HCT116 (cell line): ENCODE measurements around the gene WAS. TPM values are rescaled to one million over a fixed set of nuclear protein-coding genes. Genes with fewer than 3 reads are reported as not detected.

Source experiments
- ATAC-seq: fragments of 200-7000 bp; cut with Tn5 transposase; 2 replicates; pipeline ENCODE4 v1.9.1; 2020; ENCODE audit warnings: mild to moderate bottlenecking, moderate library complexity
- BruUV-seq: library from RNA; stranded (reverse); fragments of 400-500 nt; replicated peaks from 2 replicates; lab custom pipeline; 2021; lab: Mats Ljungman, UMichigan
- CTCF ChIA-PET: fragments of 300-600 bp; sonication (Branson Sonifier 250); formaldehyde crosslinking; loops from one replicate; lab custom pipeline; 2021; ENCODE audit warnings: antibody characterized with exemption; lab: Charles Lee
- POLR2A ChIA-PET: fragments of 300-600, 350-600 bp; sonication (Branson Sonifier 250); formaldehyde crosslinking; loops from one replicate; lab custom pipeline; 2021; ENCODE audit warnings: antibody characterized with exemption; lab: Charles Lee
- RAD21 ChIA-PET, 2 experiments: fragments of 300-600 bp; sonication (Branson Sonifier 250); formaldehyde crosslinking; loops; one replicate each; lab custom pipeline; 2023; ENCODE audit warnings: low total read pairs in 2 of 2; ENCODE audit not compliant: uncharacterized antibody in 2 of 2, unreplicated experiment in 2 of 2, low non-redundant PET in 1 of 2; lab: Charles Lee
- DNase-seq: peaks from one replicate; pipeline ENCODE4 v3.0.0-alpha.2; 2010; ENCODE audit warnings: low read depth, low spot score
- H2AFZ ChIP-seq: fragments of 200-600 bp; shearing (Covaris generic), sonication (generic); 2 replicates; pipeline ENCODE4 v1.6.1; 2017; ENCODE audit warnings: low read depth, mixed run types, mixed read lengths, antibody characterized with exemption, low read length; ENCODE audit not compliant: poor library complexity, severe bottlenecking
- H3K27ac ChIP-seq: 2 replicates; pipeline ENCODE4 v1.5.1; 2012; ENCODE audit warnings: low read depth, low read length
- H3K27me3 ChIP-seq: fragments of 200-600 bp; sonication (generic); 2 replicates; pipeline ENCODE4 v1.6.1; 2016; ENCODE audit warnings: mixed run types, low read length, mixed read lengths; ENCODE audit not compliant: insufficient read depth
- H3K36me3 ChIP-seq, 2 experiments: fragments of 200-500 bp in 1 of 2; fragments of 200-600 bp in 1 of 2; sonication (Bioruptor generic) in 1 of 2; sonication (generic) in 1 of 2; 2 replicates each; pipeline versions ENCODE4 v1.5.1 to v1.6.1; 2014 to 2016; ENCODE audit warnings: low read length in 2 of 2, inconsistent platforms in 1 of 2, mixed read lengths in 1 of 2, mixed run types in 1 of 2; ENCODE audit not compliant: insufficient read depth in 2 of 2, control insufficient read depth in 1 of 2
- H3K4me1 ChIP-seq, 2 experiments: fragments of 200-600 bp in 1 of 2; sonication (generic) in 1 of 2; 2 replicates each; pipeline versions ENCODE4 v1.5.1 to v1.6.1; 2012 to 2017; ENCODE audit warnings: low read length in 2 of 2, inconsistent platforms in 1 of 2, mild to moderate bottlenecking in 1 of 2, mixed read lengths in 1 of 2, mixed run types in 1 of 2, moderate library complexity in 1 of 2; ENCODE audit not compliant: insufficient read depth in 2 of 2, control insufficient read depth in 1 of 2
- H3K4me2 ChIP-seq: fragments of 200-600 bp; sonication (generic); 2 replicates; pipeline ENCODE4 v1.6.1; 2017; ENCODE audit warnings: mixed run types, low read length, mixed read lengths
- H3K4me3 ChIP-seq, 2 experiments: fragments of 200-600 bp in 1 of 2; sonication (generic) in 1 of 2; replicated peaks in 1 of 2; 2 replicates each; pipeline ENCODE4 v1.5.1; 2011 to 2016; ENCODE audit warnings: low read length in 2 of 2, control low read depth in 1 of 2, low read depth in 1 of 2, mild to moderate bottlenecking in 1 of 2, mixed read lengths in 1 of 2, mixed run types in 1 of 2
- H3K79me2 ChIP-seq: fragments of 200-600 bp; sonication (generic); 2 replicates; pipeline ENCODE4 v1.6.1; 2017; ENCODE audit warnings: mild to moderate bottlenecking, mixed run types, low read length, moderate library complexity, mixed read lengths; ENCODE audit not compliant: insufficient read depth
- H3K9ac ChIP-seq: fragments of 200-600 bp; sonication (generic); 2 replicates; pipeline ENCODE4 v1.6.1; 2016; ENCODE audit warnings: low read length, mixed read lengths
- H3K9me2 ChIP-seq: fragments of 200-600 bp; sonication (generic), shearing (Covaris generic); 2 replicates; pipeline ENCODE4 v1.6.1; 2017; ENCODE audit warnings: mixed run types, mild to moderate bottlenecking, moderate library complexity; ENCODE audit not compliant: insufficient read depth
- H3K9me3 ChIP-seq, 2 experiments: fragments of 200-500 bp in 1 of 2; fragments of 200-600 bp in 1 of 2; sonication (Bioruptor generic) in 1 of 2; sonication (generic) in 1 of 2; 2 replicates each; pipeline ENCODE4 v1.6.1; 2014 to 2017; ENCODE audit warnings: low read length in 2 of 2, mixed read lengths in 2 of 2, inconsistent platforms in 1 of 2, low read depth in 1 of 2, mild to moderate bottlenecking in 1 of 2, mixed run types in 1 of 2, moderate library complexity in 1 of 2; ENCODE audit not compliant: control insufficient read depth in 1 of 2, insufficient read depth in 1 of 2
- H4K20me1 ChIP-seq: fragments of 200-600 bp; sonication (generic), shearing (Covaris generic); 2 replicates; pipeline ENCODE4 v1.6.1; 2017; ENCODE audit warnings: mixed run types, mild to moderate bottlenecking, moderate library complexity; ENCODE audit not compliant: insufficient read depth
- ATF3 ChIP-seq: IDR thresholded peaks from 2 replicates; pipeline ENCODE4 v1.6.1; 2012
- CBX3 ChIP-seq: IDR thresholded peaks from 2 replicates; pipeline ENCODE4 v1.6.1; 2012; ENCODE audit warnings: low read depth
- CEBPB ChIP-seq: IDR thresholded peaks from 2 replicates; pipeline ENCODE4 v1.6.1; 2012; ENCODE audit warnings: low read depth
- EGR1 ChIP-seq: IDR thresholded peaks from 2 replicates; pipeline ENCODE4 v1.6.1; 2012; ENCODE audit warnings: low read depth
- FOSL1 ChIP-seq: IDR thresholded peaks from 2 replicates; pipeline ENCODE4 v1.6.1; 2012; ENCODE audit warnings: low read depth
- MAX ChIP-seq: IDR thresholded peaks from 2 replicates; pipeline ENCODE4 v1.6.1; 2012
- POLR2AphosphoS5 ChIP-seq: IDR thresholded peaks from 2 replicates; pipeline ENCODE4 v1.6.1; 2011; ENCODE audit warnings: mild to moderate bottlenecking, low read depth, low read length, moderate library complexity
- RAD21 ChIP-seq: IDR thresholded peaks from 2 replicates; pipeline ENCODE4 v1.6.1; 2012; ENCODE audit warnings: low read depth, mild to moderate bottlenecking
- REST ChIP-seq: IDR thresholded peaks from 2 replicates; pipeline ENCODE4 v1.6.1; 2012; ENCODE audit warnings: low read depth
- SIN3A ChIP-seq: IDR thresholded peaks from 2 replicates; pipeline ENCODE4 v1.6.1; 2012; ENCODE audit warnings: low read depth
- SP1 ChIP-seq: IDR thresholded peaks from 2 replicates; pipeline ENCODE4 v1.6.1; 2012; ENCODE audit warnings: low read depth
- SRF ChIP-seq: IDR thresholded peaks from 2 replicates; pipeline ENCODE4 v1.6.1; 2012; ENCODE audit warnings: low read depth
- ZBTB33 ChIP-seq: IDR thresholded peaks from 2 replicates; pipeline ENCODE4 v1.6.1; 2011; ENCODE audit warnings: mild to moderate bottlenecking, low read length, moderate library complexity; ENCODE audit not compliant: insufficient replicate concordance; ENCODE audit errors: extremely low read depth
- ZFX ChIP-seq: fragments of 450-650 bp; IDR thresholded peaks from 2 replicates; pipeline ENCODE4 v1.6.1; 2017
- intact Hi-C: fragments of 100-400 bp; cut with micrococcal nuclease; formaldehyde crosslinking; loops from 2 replicates; pipeline ENCODE4 v1.10.0; 2022
- total RNA-seq: library from RNA; stranded (reverse); gene quantifications from one replicate; pipeline ENCODE4 v1.2.1, GENCODE V29; 2021; ENCODE audit not compliant: unreplicated experiment

The WAS gene
- total RNA-seq, 1 experiment from 2014 or later = 0.84 TPM

GRCh38 chrX:48702032-48702431 is 18.4 kb downstream of the WAS start:
- DNase-seq (no peak), ATAC-seq (no peak; the same call in 1 of the 2 replicates)
- Histone ChIP-seq H3K4me3 (no peak overlapping the region), H3K4me2 (no peak overlapping the region), H3K27ac (no peak overlapping the region), H3K9me3 (no peaks in the 10 kb centered on the region), H3K4me1 (peaks cover 0 to 19% of the 10 kb centered on the region in 2 experiments; a peak in 3 of 4 replicates), H3K9me2 (no peaks in the 10 kb centered on the region), H3K9ac (no peak overlapping the region), H3K79me2 (peaks cover 55% of the 10 kb centered on the region), H2AFZ (no peak overlapping the region), H3K36me3 (peaks cover 5 to 9% of the 10 kb centered on the region in 2 experiments; a peak in 3 of 4 replicates), H3K27me3 (no peaks in the 10 kb centered on the region), H4K20me1 (0 out of 2 replicates have a peak, but pooled peaks cover 4% of the 10 kb centered on the region)
- TF ChIP-seq ZBTB33 = no peak
- TF ChIP-seq MAX = no peak
- TF ChIP-seq CBX3 = no peak
- no peak for TF ChIP-seq SP1
- no peak for TF ChIP-seq ATF3
- no peak for TF ChIP-seq RAD21
- no peak for TF ChIP-seq EGR1
- no peak for TF ChIP-seq FOSL1
- no peak for TF ChIP-seq SRF
- TF ChIP-seq ZFX = no peak
- TF ChIP-seq REST = no peak
- TF ChIP-seq CEBPB = no peak
- no peak for TF ChIP-seq POLR2AphosphoS5
- no peak for TF ChIP-seq SIN3A
- ChIA-PET RAD21 (no interaction called here), POLR2A (no interaction called here), CTCF (no interaction called here)
- intact Hi-C loops = no loop called here
- no TSS peak for BruUV-seq
